Keratinocyte (primary cell): ENCODE data around the gene LYRM7. TPM values are rescaled to one million over a fixed set of nuclear protein-coding genes. Genes with fewer than 3 reads are reported as not detected.

Source experiments
- DNase-seq: peaks from one replicate; pipeline ENCODE4 v3.0.0-alpha.2; 2011; ENCODE audit warnings: low read depth, missing footprints, low spot score
- FAIRE-seq: peaks from 2 replicates; lab custom pipeline; 2011; peaks lifted over from hg19 to GRCh38; lab: Jason Lieb, UNC
- H2AFZ ChIP-seq: 2 replicates; pipeline ENCODE4 v1.6.0; 2012; ENCODE audit warnings: low read length, control low read depth, inconsistent platforms; ENCODE audit not compliant: control insufficient read depth
- H3K27ac ChIP-seq: 2 replicates; pipeline ENCODE4 v1.5.1; 2011; ENCODE audit warnings: low read length; ENCODE audit not compliant: control insufficient read depth, insufficient read depth
- H3K27me3 ChIP-seq: 3 replicates; pipeline ENCODE4 v1.6.0; 2011; ENCODE audit warnings: low read length; ENCODE audit not compliant: control insufficient read depth, insufficient read depth; ENCODE audit errors: extremely low read depth
- H3K36me3 ChIP-seq, 2 experiments: 2 replicates in 1 of 2; 3 replicates in 1 of 2; pipeline ENCODE4 v1.5.1; 2011; ENCODE audit warnings: low read length in 2 of 2, mild to moderate bottlenecking in 1 of 2; ENCODE audit not compliant: control insufficient read depth in 2 of 2, insufficient read depth in 2 of 2; ENCODE audit errors: extremely low read depth in 1 of 2
- H3K4me1 ChIP-seq: 3 replicates; pipeline ENCODE4 v1.5.1; 2011; ENCODE audit warnings: low read length; ENCODE audit not compliant: control insufficient read depth, insufficient read depth; ENCODE audit errors: extremely low read depth
- H3K4me2 ChIP-seq: 3 replicates; pipeline ENCODE4 v1.6.0; 2011; ENCODE audit warnings: low read depth, low read length; ENCODE audit not compliant: control insufficient read depth, insufficient read depth; ENCODE audit errors: extremely low read depth
- H3K4me3 ChIP-seq, 3 experiments: fragments of 200-600 bp in 1 of 3; sonication (generic) in 1 of 3; 2 replicates in 2 of 3; 3 replicates in 1 of 3; pipeline ENCODE4 v1.5.1; 2011 to 2016; ENCODE audit warnings: low read length in 3 of 3, mild to moderate bottlenecking in 3 of 3, control low read depth in 2 of 3, inconsistent platforms in 1 of 3, low read depth in 1 of 3, mixed read lengths in 1 of 3, mixed run types in 1 of 3, moderate library complexity in 1 of 3; ENCODE audit not compliant: control insufficient read depth in 2 of 3, insufficient read depth in 2 of 3; ENCODE audit errors: extremely low read depth in 1 of 3
- H3K79me2 ChIP-seq: 2 replicates; pipeline ENCODE4 v1.6.0; 2012; ENCODE audit warnings: low read length; ENCODE audit not compliant: control insufficient read depth, insufficient read depth
- H3K9ac ChIP-seq: 3 replicates; pipeline ENCODE4 v1.6.0; 2011; ENCODE audit warnings: low read length; ENCODE audit not compliant: control insufficient read depth, insufficient read depth; ENCODE audit errors: extremely low read depth
- H3K9me1 ChIP-seq: 3 replicates; pipeline ENCODE4 v1.6.0; 2011; ENCODE audit warnings: low read length; ENCODE audit not compliant: control insufficient read depth, insufficient read depth; ENCODE audit errors: extremely low read depth
- H3K9me3 ChIP-seq: 2 replicates; pipeline ENCODE4 v1.5.1; 2012; ENCODE audit warnings: low read depth, low read length; ENCODE audit not compliant: control insufficient read depth
- H4K20me1 ChIP-seq: 3 replicates; pipeline ENCODE4 v1.6.0; 2011; ENCODE audit warnings: low read length; ENCODE audit not compliant: control insufficient read depth, insufficient read depth; ENCODE audit errors: extremely low read depth
- EZH2 ChIP-seq: IDR thresholded peaks from one replicate; pipeline ENCODE4 v1.6.1; 2012; ENCODE audit warnings: inconsistent platforms, mild to moderate bottlenecking, low read length, moderate library complexity
- dilution Hi-C: fragments of 300-500 bp; cut with MboI; formaldehyde crosslinking; loops from one replicate; pipeline ENCODE4 v1.7.0; 2020; ENCODE audit warnings: low sequenced_read_pairs; ENCODE audit not compliant: extremely low pct_ligation_motif_present
- polyA plus RNA-seq, 5 experiments: library from polyadenylated mRNA; depleted of rRNA in 3 of 5; stranded (reverse) in 3 of 5; stranded (forward) in 1 of 5; unstranded in 1 of 5; fragments of >200 nt; gene quantifications; 1 replicate in 1 of 5; 2 replicates in 3 of 5; 3 replicates in 1 of 5; pipeline versions ENCODE4 v1.2.1 to v1.2.3, GENCODE V29; 2011 to 2012; ENCODE audit warnings: missing spikeins in 2 of 5, low read depth in 1 of 5, low replicate concordance in 1 of 5
- TF ChIP-seq, protein P1 (sequence below), 3 experiments: IDR thresholded peaks in 1 of 3; conservative IDR thresholded peaks in 1 of 3; optimal IDR thresholded peaks in 1 of 3; 2 replicates in 2 of 3; 3 replicates in 1 of 3; pipeline versions ENCODE3 to v1.5.1; 2011; ENCODE audit warnings: low read length in 3 of 3, mild to moderate bottlenecking in 3 of 3, moderate library complexity in 2 of 3, control low read depth in 1 of 3, inconsistent platforms in 1 of 3; ENCODE audit not compliant: insufficient read depth in 2 of 3; ENCODE audit errors: extremely low read depth in 1 of 3

The LYRM7 gene
- polyA plus RNA-seq, 1 donor (not counting 4 experiments of a cell fraction or from before 2014, with no cell fraction given), result 5.5 TPM

DNA sequence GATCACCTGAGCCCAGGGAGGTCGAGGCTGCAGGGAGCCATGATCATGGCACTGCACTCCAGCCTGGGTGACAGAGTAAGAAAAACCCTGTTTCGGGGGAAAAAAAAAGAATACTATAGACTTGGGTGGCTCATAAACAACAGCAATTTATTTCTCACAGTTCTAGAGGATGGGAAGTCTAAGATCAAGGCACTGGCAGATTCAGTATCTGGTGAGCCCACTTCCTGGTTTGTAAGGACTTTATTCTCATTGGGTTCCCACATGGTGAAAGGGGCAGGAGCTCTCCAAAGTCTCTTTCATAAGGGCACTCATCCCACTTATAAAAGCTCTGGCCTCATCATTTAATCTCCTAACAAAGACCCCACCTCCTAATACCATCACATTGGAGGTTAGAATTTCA lies 14.4 kb upstream of the LYRM7 start:
- Histone ChIP-seq H3K79me2 (peaks cover 19% of the 10 kb centered on the region), H3K9ac (no peak overlapping the region), H3K4me2 (no peak overlapping the region), H3K36me3 (peaks cover 10 to 11% of the 10 kb centered on the region in 2 experiments), H3K27ac (no peak overlapping the region), H4K20me1 (peaks cover 3% of the 10 kb centered on the region), H3K4me3 (no peak overlapping the region), H3K4me1 (no peaks in the 10 kb centered on the region), H3K9me3 (no peaks in the 10 kb centered on the region), H2AFZ (no peak overlapping the region), H3K9me1 (no peaks in the 10 kb centered on the region), H3K27me3 (no peaks in the 10 kb centered on the region)
- FAIRE-seq, result no peak
- dilution Hi-C loops, result no loop called here
- TF ChIP-seq, protein P1, sequence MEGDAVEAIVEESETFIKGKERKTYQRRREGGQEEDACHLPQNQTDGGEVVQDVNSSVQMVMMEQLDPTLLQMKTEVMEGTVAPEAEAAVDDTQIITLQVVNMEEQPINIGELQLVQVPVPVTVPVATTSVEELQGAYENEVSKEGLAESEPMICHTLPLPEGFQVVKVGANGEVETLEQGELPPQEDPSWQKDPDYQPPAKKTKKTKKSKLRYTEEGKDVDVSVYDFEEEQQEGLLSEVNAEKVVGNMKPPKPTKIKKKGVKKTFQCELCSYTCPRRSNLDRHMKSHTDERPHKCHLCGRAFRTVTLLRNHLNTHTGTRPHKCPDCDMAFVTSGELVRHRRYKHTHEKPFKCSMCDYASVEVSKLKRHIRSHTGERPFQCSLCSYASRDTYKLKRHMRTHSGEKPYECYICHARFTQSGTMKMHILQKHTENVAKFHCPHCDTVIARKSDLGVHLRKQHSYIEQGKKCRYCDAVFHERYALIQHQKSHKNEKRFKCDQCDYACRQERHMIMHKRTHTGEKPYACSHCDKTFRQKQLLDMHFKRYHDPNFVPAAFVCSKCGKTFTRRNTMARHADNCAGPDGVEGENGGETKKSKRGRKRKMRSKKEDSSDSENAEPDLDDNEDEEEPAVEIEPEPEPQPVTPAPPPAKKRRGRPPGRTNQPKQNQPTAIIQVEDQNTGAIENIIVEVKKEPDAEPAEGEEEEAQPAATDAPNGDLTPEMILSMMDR (optimal IDR thresholded peaks at IDR 0.05 in 1 of 3, IDR thresholded peaks at IDR 0.05 in 1 of 3, conservative IDR thresholded peaks at IDR 0.05 in 1 of 3; ENCODE audit: extremely low read depth in 1 of 3, insufficient read depth in 2 of 3, low read length in 3 of 3), result no peak
- TF ChIP-seq EZH2, result no peak
- no peak for DNase-seq

DNA sequence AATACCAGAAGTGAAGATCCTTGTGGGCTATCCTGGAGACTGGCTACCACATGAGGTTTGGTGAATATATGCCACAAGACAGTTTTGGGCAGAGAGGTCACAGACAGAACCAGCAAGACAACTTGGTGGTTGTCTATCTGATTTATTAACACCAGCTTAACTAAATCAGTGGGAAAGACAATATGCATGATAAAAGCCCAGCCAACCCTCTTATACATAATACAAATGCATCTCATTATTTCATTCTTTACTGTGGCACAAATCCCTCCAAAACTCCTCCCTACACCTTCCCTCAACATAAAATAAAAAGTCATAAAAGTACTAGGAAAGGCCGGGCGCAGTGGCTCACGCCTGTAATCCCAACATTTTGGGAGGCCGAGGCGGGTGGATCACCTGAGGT lies 13.8 kb upstream of the LYRM7 start:
- dilution Hi-C loops, result no loop called here
- TF ChIP-seq, protein P1 (optimal IDR thresholded peaks at IDR 0.05 in 1 of 3, IDR thresholded peaks at IDR 0.05 in 1 of 3, conservative IDR thresholded peaks at IDR 0.05 in 1 of 3; ENCODE audit: extremely low read depth in 1 of 3, insufficient read depth in 2 of 3, low read length in 3 of 3), result no peak
- TF ChIP-seq EZH2, result no peak
- Histone ChIP-seq H3K27me3 (no peaks in the 10 kb centered on the region), H3K27ac (no peak overlapping the region), H3K4me3 (no peak overlapping the region), H2AFZ (no peak overlapping the region), H3K36me3 (peaks cover 11 to 13% of the 10 kb centered on the region in 2 experiments), H3K9me3 (no peaks in the 10 kb centered on the region), H3K4me2 (no peak overlapping the region), H4K20me1 (peaks cover 3% of the 10 kb centered on the region), H3K79me2 (peaks cover 24% of the 10 kb centered on the region), H3K4me1 (no peaks in the 10 kb centered on the region), H3K9me1 (no peaks in the 10 kb centered on the region), H3K9ac (no peak overlapping the region)
- DNase-seq, result no peak
- no peak for FAIRE-seq
